ENCODE data around the gene MYZAP.

Gene MYZAP

GRCh38 chr15:57565311-57565710 lies 26.4 kb upstream of the MYZAP start:
- DNase-seq, result no peak

DNA sequence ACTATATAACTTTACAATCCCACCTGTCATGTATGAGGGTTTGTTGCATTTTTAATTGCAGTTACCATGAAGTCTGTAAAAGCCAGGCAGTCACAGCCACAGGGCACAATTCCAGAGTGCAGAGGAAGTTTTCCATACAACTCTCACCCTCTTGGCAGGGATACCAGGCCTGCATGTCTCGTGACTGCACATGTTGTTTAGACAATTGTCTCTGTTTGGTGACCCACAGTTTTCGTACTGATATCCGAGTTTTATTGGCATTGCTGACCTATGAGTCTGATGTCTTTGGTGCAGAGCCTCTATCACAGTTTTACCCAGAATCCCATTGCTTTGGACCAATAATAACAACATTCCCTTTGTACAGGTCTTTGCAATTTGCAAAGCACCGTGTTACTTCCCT lies 24.9 kb upstream of the MYZAP start:
- DNase-seq, result no peak

DNA sequence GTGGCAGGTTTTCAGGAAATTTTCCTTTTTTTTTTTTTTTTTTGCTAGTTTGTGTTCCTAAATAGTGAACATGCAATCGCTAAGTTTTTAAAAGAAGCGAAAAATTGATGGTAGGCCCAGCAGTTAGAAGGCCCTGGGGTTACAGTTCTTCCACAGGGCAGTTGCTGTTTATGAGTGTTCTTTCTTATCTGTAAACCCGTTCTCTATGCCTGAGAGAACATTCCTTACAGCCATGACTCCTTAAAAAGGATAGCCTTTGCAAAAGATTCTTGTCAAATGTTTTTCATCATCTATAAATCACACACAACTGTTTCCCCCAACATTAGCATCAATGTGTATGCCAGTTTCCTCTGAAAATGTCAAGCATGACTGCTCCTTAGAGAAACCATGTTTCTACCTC lies 23.8 kb upstream of the MYZAP start:
- DNase-seq, result no peak

DNA sequence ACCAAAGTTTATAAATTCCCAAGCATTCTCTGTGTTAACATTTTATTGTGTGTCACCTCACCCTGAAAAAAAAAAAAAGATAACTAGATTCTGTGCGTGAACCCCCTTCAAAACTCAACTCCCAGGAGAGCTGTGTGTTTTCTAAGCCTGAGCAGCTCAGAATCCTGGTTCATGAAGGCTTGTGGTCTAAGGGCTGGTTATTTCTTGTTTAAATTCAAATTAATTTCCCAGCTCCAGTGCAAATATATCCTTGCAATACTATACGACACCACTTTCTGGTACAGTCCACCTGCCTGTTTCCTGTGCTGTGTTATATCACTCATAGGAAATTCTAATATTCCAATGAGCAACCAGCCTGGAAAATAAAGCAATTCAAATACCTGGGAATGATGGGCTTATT lies 23.4 kb upstream of the MYZAP start:
- DNase-seq, result no peak

DNA sequence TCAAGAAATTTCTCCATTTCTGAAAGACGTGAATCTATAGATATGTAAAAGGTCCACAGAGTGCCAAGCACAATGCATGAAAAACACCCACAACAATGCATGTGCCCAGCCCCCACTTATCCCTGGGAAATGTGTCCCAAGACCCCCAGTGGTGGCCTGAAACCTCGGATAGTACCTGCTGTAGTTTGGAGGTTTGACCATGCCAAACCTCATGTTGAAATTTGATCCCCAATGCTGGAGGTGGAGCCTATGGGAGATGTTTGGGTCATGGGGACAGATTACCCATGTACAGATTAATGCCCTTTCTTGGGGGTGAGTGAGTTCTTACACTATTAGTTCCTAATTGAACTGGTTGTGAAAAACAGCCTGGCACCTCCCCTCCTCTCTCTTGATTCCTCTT lies 21.4 kb upstream of the MYZAP start:
- DNase-seq, result no peak

- no peak for DNase-seq
Observed at GRCh38 chr15:57570994-57571393, 20.7 kb upstream of the MYZAP start.

- no peak for DNase-seq
Observed at GRCh38 chr15:57571725-57572124, 20.0 kb upstream of the MYZAP start.

GRCh38 chr15:57572468-57572867 lies 19.2 kb upstream of the MYZAP start:
- no peak for DNase-seq

DNA sequence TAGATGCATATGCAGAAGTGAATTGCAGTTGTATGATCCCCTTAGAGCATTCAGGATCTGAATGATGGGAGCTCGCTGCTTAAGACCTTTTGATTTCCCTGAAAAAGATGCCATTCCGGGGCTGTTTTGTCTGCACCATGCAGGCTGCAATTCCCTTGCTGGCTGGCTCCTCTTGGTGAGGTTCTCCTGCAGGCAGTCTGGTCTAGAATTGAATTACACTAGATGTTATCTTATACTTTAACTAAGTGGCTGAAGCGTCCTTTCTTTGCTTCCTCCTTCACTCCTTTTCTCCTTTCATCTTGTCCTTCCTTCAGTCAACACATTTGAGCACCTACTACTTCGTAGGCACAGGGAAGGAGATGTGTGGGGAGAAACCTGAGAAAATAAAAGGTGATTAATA lies 18.6 kb upstream of the MYZAP start:
- no peak for DNase-seq

DNA sequence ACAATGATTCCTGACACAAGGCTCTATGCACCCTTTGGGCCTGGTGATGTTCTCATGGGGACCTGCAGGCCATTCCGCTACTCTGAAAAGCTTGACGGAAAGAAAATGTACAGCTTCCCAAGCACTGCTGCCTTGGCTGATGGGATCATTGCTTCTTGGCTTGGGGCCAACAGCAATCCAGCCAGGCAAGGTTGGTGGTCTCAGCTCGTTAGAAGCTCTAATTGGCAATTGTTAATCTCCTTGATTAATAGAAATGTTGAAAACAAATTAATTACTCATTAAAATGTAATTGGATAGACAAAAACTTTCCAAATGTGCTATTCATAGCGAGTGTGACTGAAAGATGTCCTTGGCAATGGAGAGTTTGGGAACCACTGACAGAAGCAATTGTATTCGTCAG lies 16.3 kb upstream of the MYZAP start:
- DNase-seq, result no peak

DNA sequence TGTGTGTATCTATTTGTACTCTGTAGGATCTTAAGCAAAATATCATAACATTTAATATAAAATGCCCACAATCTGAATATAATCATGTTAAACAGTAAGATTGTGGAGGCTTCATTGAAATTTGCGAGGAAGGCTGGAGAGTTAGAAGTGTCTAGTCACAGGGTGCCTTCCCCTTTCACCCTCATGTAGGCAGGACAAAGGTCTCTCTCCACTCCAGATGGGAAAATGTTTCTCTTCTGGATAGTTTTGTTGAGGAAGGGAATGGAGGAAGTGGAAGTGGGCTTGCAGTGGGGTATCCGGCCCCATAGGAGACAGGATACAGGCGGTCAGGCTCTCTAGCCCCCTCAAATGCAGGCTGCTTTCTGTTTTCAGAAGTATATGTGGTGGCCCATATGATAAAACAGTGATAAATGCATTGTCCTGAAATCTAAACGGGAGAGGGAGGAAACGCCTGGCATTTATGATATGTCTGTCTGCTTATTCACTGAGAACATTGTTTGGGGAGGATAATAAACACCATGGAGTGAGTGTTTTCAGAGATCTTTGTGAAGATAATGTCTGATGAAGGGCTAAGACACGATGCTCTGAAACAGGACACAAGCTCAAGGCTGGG lies 13.3 kb upstream of the MYZAP start:
- no peak for DNase-seq

DNA sequence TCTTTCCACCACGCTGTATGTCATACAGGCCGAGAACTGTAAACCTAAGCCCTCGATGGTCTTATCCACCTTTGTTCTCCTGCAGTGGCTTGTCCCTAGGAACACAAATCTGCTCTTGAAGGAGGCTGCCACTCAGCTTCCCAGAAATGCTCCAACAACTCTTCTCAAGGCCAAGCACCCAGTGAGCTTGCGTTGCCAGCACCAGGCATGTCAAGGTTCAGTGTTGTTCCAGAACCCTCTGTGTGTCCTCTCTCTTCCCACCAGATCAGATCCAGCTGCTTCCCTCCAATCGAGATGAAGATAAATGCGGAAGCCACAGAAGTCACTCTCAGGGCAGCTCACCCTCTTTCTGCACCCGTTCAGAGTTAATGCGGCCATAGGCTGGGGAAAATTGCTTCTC lies 11.3 kb upstream of the MYZAP start:
- DNase-seq, result no peak

DNA sequence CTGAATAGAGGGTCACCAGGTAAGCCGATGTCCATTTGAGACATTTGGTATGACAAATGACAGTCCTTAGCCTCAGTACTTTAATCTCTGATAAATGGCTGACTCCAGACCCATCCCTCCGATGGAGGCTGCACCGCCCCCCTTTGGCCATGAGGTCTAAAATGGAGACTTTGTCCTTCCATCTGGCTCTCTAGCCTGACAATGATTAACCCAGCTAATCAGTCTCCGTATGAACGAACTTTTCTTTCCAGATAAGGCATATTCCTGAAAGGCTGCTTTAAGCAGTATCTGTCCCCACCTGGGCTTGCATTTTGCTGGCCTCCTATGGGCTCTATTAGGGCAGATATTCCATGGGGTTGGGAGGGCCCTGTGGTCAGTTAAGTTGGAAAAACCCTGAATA lies 10.8 kb upstream of the MYZAP start:
- DNase-seq, result no peak

DNA sequence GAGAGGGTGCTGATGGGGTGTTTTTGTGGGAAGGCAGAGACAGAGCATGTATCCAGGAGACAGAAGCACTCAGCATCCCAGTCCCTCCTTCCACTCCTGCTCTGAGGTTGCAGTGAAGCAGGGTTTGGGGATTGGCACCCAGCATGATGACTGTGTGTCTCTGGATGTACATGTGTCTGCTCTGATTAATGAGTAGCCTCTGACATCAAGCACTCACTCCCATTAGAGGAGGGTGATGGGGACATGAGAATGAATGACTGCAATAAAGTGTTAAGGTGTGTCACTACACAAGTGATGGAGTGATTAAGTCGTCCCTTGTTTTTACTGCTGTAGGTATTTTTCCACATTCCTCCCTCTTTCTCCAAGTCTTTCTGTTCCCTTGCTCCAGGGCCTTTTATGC lies 9.6 kb upstream of the MYZAP start:
- no peak for DNase-seq

GRCh38 chr15:57583282-57583681 lies 8.4 kb upstream of the MYZAP start:
- DNase-seq, result no peak

DNA sequence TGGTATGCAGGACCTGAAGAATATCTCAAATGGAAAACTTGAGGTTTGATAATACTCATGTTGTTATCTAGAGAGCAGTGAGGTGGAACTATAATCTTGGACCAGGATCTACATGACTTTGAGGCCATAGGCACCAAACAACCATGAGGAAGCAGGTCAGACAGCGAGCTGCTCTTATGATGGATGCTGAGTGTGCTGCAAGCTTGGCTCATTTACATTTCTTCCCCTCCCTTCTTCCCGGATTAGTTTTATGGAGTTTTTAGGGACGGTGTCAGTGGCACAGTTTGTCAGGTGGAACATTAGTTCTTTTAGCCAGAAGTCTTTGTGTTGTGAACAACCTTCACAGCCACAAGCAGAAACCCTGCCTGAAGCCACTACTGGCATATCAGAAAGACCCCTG lies 8.0 kb upstream of the MYZAP start:
- DNase-seq, result no peak

DNA sequence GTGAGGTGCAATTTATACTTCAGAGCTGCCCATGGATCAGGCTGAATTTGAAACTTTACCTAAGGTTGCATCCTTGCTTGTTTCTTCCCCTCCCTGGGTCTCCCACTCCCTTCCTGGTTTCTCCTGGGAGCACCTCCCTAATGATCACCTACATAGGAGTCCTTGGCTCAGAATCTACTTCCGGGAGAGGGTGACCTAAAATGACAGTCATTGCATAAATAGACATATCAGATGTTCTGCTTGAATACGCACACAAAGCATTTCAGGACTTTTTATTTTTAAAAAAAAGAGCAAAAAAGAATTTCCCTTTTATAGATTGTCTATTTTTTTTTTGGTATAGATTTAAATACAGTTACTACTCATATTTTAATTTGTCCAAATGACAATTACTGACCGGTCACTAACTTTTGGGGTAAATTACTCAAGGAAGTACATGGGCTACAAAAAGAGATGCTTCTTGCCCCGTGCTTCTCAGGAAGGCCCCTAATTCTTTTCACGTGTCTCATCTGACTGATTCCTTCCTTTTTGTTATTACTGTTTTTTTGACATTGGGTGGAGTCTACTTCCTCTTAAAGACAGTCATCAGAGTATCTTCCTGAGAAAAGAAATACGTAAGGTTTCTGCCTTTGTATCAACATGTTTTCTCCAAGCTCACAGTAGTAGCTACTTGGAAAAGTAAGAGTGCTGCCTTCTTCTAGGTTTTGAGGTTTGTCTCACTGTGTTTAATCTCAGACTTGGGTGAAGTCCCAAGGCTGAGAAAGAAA lies 4.9 kb upstream of the MYZAP start:
- no peak for DNase-seq

GRCh38 chr15:57589281-57589680 lies 2.4 kb upstream of the MYZAP start:
- DNase-seq, result no peak

GRCh38 chr15:57589754-57590153 lies 1.9 kb upstream of the MYZAP start:
- no peak for DNase-seq

GRCh38 chr15:57591237-57591821 lies 375 bp upstream of the MYZAP start:
- DNase-seq, result no peak

- DNase-seq, result no peak
Observed at GRCh38 chr15:57592426-57592825, 722 bp downstream of the MYZAP start.

GRCh38 chr15:57592836-57593420 lies 1.2 kb downstream of the MYZAP start:
- DNase-seq, result no peak

DNA sequence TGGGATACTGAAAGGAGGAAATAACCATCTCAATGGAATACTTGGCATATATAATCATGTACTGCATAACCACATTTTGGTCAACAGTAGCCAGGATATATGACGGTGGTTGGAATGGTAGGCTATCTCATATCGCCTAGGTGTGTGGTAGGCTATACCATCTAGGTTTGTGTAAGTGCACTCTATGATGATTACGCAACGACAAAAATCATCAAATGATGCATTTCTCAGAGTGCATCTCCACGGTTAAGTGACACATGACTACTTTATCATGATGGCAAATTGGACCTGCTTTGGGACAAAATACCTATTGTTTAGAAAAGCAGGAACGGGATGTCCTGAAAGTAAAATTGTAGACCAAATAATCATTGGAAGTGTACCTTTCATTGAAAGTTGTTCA lies 2.8 kb downstream of the MYZAP start:
- DNase-seq, result no peak

Data from NCI-H2081 treated with DMSO at 0.1 percent for 48 hours (cell line).